HTERT RPE-1 (cell line): ENCODE data around the gene RRAD.
"Not testable (repeated sequence)": the region's sequence is repeated elsewhere in the genome, so short reads cannot be mapped to it uniquely, and the experiment has no call there.

Source experiments
- in situ Hi-C: fragments of 300-500 bp; cut with MboI; formaldehyde crosslinking; loops from 4 replicates; pipeline ENCODE4 v1.14.3; 2020; ENCODE audit warnings: low sequenced_read_pairs

Gene RRAD

GRCh38 chr16:66903544-66904427 is 21.5 kb downstream of the RRAD start:
- in situ Hi-C loops, result no loop called here

DNA sequence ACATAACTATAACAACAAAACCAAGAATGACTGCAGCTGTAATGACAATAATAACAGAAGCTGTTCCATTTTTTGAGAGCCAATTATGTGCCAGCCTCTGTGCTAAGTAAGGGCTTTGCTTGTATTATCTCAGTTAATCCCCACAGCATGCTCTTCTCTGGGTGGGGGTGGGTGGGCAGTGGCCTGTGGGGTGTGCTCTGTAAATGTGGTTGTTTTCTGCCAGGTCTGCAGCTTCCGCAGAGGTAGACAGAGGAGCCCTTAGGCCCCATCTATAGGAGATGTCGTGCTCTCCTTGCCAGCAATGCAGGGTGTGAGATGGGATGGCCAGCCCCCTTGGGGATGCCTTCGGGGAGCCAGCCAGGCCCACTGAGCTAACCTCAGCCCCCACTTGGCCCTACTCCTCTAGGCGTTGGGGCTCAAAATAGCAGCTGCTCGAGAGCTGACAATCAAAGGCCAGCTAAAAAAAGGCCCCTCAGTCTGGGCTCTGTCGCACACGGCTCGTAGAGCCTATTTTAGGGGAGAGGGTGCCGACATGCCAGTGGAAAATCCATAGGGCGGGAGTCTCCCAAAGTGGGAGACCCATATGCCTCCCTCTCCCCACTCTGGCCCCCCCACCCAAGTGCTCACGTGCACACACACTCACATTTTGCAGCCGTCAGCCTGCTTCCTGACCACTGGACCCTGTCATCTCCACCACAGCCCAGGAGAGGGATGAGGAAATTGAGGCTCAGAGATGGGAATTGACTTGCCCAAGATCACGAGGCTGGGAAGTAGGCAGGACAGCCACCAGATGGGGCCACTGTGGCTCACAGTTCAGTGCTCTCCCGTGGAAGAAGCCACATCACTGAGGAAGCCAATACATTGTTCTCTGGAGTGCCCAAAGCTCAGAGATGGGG is 22.4 kb downstream of the RRAD start:
- in situ Hi-C loops, result no loop called here

GRCh38 chr16:66901626-66902025 is 23.7 kb downstream of the RRAD start:
- in situ Hi-C loops, result no loop called here

DNA sequence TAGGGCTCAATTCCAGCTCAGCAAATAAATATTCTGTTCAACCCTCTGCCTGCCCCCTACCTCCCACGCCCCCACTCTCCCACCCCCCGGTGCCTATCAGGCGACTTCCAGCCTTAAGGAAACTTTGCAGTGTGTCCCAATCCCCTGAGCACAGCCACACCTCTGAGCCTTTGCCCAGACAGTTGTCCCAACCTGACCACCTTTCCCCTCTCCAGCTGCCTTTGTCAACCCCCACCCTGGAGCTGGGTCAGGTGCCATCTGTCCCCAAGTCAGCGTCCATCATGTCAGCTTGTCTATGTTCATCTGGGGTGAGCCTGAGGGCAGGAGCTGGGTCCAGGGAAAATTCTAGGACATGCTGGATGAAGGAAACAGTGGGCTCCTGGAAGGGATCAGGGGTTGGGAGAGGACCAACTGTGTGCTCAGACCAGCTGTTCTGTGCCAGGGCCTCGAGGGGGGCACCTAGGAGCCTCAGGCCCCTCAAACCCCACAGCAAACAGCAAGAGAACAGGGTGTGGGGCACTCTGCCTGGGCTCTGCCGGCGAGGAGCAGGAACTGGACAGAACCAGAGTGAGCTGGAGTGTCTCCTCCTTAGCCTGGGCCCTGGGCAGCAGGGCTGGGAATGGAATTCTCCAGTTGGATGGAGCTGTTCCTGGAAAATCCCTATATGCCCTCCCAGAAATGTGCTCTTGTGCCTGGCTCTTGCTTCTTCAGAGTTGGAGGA is 24.5 kb downstream of the RRAD start:
- in situ Hi-C loops, result no loop called here

GRCh38 chr16:66899945-66900710 is 25.2 kb downstream of the RRAD start:
- in situ Hi-C loops, result no loop called here

GRCh38 chr16:66899310-66899944 is 25.9 kb downstream of the RRAD start:
- in situ Hi-C loops, result no loop called here

DNA sequence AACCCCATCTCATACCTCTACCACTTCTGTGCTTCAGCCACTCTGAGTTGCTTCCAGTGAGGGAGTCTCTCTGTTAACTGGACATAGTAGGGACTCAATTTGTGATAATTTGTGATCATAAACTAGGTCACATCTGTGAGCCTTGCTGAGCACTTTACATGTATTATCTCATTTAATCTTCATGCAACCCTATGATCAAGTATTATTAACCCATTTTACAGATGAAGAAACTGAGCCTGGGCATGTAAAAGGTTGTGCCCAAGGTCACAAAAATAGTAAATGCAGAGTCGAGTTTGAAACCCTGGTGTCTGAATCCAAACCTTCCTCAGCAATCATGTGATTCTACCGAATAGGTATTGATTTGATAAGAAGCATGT is 26.4 kb downstream of the RRAD start:
- in situ Hi-C loops, result no loop called here

DNA sequence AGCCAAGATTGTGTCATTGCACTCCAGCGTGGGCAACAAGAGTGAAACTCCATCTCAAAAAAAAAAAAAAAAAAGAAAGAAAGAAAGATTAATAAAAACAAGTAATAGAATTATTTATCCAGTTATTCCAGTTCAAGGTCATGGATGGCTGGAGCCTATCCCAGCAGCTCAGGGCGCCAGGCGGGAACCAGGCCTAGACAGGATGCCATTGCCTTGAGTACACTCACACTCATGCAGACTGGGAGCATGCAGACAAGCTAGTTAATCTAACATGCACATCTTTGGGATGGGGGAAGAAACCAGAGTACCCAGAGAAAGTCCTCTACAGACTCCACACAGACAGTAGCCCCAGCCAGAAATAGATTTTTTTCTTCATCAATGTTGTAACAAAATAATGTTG is 27.1 kb downstream of the RRAD start:
- in situ Hi-C loops, result no loop called here

DNA sequence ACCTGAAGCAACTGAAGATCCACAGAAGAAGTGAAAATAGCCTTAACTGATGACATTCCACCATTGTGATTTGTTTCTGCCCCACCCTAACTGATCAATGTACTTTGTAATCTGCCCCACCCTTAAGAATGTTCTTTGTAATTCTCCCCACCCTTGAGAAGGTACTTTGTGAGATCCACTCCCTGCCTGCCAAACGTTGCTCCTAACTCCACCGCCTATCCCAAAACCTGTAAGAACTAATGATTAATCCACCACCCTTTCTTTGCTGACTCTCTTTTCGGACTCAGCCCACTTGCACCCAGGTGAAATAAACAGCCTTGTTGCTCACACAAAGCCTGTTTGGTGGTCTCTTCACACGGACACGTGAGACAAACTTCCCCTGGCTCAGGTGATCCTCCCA is 28.7 kb downstream of the RRAD start:
- in situ Hi-C loops, result not testable (repeated sequence)

- in situ Hi-C loops, result no loop called here
These were observed 29.3 kb downstream of the RRAD start for GRCh38 chr16:66895999-66896398.

DNA sequence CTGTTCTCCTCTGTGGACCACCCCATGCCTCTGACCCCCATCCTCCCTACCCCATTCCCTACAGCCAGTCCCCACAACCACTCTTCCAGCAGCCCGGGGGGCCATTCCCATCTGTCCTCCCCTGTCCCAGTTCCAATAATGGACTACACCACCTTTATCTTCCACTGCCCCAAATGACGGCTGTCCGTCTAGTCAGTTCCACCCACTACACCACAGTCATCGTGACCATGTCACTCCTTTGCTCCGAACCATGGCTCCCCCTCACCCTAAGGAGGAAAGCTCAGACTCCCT is 29.7 kb downstream of the RRAD start:
- in situ Hi-C loops, result no loop called here

GRCh38 chr16:66894948-66895688 is 30.2 kb downstream of the RRAD start:
- in situ Hi-C loops, result no loop called here

GRCh38 chr16:66894055-66894454 is 31.3 kb downstream of the RRAD start:
- in situ Hi-C loops, result no loop called here

DNA sequence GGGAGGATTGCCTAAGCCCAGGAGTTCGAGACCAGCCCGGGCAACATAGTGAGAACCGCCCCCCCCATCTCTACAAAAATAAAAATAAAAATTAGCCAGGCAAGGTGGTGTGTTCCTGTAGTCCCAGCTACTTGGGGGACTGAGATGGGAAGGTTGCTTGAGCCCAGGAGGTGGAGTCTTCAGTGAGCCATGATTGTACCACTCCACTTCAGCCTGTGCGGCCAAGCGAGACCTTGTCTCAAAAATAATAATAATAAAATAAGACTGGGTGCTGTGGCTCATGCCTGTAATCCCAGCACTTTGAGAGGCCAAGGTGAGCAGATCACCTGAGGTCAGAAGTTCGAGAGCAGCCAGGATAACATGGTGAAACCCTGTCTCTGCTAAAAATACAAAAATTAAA is 33.5 kb downstream of the RRAD start:
- in situ Hi-C loops, result no loop called here

DNA sequence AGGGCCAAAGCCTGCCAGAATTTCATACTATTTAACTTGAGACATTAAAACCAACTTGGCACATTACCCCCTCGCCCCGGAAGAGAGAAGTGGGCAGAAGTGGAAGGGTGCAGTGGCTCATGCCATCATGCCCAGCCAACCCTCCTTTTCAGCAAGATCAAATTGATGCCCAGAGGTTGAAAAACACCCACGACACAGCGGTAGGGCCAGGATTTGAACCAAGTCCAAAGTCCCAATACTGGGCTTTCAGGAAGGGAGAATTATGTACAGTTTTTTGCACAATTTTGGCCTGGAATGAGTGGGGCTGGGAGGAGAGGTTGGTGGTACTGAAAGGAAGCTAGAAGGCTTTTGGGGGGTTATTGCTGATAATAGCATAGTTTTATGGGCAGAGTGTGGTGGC is 34.0 kb downstream of the RRAD start:
- in situ Hi-C loops, result no loop called here

GRCh38 chr16:66890799-66891198 is 34.5 kb downstream of the RRAD start:
- in situ Hi-C loops, result no loop called here

GRCh38 chr16:66889622-66890021 is 35.7 kb downstream of the RRAD start:
- in situ Hi-C loops, result no loop called here

DNA sequence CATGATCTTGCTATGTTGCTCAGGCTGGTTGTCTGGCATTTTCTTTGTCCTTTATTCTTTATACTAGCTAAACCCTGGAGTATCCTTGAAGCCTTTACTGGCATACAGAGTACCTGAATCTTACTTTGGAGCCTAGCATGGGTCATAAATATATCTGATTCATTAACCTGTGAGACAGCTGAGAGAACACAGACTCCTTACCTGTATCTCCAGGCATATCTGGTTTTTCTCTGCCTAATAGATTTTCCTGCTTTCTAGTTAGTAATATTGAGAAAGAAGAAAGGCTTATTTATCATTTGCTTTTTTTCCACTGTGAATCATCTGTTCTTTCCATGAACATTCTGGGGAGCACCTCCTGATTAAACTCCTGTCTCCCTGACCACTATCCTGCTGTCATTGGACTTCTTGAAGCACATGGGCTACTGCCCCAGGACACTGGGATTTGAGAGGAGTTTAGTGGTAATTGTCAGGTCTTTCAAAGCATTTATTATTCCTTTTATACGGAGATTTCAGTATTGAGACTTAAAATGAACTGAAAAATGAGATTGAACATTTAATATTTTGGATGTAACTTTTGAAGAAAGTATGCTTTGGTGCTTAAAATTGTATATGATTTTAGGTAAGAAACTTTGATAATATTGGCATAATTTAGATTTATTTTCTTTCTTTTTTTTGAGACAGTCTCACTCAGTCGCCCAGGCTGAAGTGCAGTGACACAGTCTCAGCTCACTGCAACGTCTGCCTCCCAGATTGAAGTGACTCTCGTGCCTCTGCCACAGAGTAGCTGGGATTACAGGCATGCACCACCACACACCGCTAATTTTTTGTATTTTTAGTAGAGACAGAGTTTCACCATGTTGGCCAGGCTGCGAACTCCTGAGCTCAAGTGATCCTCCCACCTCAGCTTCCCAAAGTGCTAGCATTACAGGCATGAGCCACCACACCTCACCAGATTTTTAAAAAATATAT is 36.4 kb downstream of the RRAD start:
- in situ Hi-C loops, result no loop called here
